ENCODE data around the gene MT1A.

The MT1A gene

DNA sequence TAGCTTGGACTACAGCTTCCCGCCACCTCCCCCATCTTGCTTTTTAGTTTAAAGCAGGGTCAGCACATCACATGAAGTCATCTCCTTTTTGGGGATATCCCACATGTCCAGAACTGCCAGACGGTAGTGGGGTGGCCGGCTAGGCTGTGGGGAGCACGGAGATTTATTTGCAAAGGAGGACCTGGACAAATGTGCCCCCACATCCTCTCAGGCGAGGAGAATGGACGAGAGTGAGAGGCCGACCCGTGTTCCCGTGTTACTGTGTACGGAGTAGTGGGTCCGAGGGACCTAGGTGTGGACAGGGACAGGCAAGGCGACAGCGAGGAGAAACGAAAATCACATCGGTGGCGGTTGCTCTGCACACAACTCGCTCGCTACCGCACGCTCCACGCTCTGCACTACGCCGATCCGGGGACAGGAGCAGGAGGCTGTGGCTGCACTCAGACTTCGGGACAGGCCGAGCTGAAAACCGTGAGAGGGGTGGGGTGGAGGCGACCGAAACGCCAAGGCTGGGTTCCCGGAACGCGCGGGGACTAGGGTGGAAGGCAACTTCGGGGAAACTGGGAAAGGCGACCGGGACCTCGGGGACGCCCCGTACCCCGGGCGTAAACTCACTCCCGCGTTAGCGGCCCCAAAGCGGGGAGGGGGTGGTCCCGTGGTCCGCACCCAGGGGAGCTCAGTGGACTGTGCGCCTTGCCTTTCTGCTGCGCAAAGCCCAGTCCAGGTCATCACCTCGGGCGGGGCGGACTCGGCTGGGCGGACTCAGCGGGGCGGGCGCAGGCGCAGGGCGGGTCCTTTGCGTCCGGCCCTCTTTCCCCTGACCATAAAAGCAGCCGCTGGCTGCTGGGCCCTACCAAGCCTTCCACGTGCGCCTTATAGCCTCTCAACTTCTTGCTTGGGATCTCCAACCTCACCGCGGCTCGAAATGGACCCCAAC lies at the start of gene MT1A:
MT1A (plus strand) TSS at position 853 of the 937 bp plus-strand sequence; CDS start at position 926, 73 bp downstream.
- DNase-seq: no peak

DNA sequence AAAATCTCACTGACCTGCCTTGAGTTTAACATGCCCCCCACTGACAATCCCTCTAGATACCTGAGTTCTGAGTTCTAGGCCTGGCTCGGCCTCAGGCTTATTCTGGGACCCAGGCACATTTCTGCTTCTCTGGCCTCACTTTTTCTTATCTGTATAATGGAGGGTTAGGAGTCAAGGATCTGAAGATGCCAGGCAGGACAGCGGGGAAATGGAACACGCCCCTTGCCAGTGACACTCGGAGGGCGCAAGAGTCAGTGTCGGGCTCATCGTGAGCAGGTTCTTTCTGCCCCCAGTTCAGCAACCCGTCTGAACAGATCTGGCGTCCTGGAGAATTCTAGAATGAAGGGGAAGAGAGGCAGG lies 49.7 kb upstream of the MT1A start:
- DNase-seq: no peak

DNA sequence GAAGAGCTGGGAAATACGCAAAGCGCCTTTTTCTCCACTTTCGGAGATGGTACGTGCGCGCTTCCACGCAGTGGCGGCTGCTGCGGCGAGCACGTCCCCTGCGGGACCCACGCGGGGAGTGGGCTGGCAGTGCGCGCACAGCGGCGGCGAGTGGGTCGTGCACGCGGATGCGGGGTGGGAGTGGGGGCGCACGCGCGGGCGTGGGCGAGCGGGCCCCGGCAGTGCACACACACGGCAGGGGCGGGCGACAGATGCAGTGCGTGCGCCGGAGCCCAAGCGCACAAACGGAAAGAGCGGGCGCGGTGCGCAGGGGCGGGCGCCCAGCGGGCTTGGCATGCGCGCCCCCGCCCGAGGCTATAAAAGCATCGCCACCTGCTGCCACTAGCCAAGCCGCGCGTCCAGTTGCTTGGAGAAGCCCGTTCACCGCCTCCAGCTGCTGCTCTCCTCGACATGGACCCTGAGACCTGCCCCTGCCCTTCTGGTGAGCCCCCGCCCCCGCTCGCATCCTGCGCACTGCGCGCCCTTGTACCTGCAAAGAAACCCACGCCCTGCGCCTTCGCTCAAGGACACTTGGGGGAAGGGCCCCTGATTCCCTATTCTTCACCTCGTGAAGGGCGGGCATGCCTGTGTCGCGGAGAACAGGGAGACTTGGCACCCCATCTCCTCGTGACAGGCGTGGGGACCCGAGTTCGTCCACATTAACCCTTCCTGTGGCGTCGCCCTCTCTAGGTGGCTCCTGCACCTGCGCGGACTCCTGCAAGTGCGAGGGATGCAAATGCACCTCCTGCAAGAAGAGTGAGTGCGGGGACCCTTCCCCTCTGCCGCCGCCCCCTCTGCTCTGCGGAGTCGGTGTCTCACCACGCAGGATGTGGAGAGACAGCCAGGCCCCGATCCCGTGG lies 49.1 kb upstream of the MT1A start, which contains the start of gene MT3:
MT3 (plus strand) TSS at position 388 of the 899 bp plus-strand sequence; CDS start at position 451, 63 bp downstream.
- DNase-seq: peak; percentile 21

DNA sequence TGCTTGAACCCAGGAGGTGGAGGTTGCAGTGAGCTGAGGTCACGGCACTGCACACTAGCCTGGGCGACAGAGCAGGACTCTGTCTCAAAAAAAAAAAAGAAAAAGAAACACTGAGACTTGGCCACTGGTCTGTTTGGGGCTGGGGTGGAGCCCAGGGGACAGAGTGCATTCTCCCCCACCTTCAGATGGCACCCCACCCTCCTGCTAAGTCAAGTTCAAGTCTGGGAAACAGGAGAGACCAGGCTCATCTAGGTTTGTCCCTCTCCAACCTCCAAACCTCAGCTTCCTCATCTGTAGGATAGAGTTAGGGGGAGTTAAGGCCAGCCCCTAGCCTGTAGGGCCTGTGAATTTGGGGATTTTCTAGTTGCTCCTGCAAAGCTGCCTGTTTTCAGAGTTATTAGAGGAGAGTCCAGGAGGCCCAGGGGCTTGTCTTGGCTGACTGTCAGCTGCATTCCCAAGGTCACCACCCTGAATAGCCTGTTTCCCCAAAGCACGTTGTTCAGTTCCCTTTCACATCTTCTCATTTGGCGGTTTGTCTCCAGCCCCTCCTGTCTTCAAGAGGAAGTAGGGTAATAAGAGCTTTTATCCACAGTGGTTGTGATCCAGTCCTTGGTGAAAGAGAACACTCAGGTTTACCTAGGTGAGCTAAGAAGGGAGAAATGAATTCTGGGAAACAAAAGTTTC lies 46.9 kb upstream of the MT1A start:
- no peak for DNase-seq

DNA sequence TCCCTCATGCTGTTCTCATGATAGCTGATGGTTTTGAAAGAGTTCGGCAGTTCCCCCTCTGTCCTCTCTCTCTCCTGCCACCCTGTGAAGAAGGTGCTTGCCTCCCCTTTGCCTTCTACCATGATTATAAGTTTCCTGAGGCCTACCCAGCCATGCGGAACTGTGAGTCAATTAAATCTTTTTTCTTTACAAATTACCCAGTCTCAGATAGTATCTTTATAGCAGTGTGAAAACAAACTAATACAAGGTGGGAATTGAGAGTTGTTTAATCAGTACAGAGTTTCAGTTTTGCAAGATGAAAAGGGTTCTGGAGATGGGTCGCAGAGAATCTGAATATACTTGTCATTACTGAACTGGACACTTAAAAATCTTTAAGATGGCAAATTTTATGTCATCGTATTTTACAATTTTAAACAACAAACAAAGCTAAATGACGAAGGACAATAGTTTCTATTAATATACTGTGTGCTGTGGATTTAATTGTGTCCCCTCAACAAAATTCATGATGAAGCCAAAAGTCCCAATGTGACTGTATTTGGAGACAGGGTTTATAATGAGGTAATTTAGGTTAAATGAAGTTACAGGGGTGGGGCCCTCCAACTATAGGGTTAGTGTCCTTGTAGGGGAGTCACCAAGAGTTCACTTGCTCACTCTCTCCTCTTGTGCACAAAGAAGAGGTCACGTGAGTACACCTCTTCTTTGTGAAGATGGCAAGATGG lies 44.7 kb upstream of the MT1A start:
- no peak for DNase-seq

DNA sequence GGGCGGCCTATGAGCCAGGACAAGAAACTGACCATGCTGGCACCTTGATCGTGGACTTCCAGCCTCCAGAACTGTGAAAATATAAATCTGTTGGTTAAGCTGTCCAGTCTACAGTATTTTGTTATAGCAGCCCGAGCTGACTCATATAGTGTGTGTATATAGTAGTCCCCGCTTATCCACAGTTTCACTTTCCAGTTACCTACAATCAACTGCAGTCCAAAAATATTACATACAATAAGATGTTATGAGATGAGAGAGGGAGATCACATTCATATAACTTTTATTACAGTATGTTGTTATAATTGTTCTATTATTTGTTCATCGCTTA lies 44.2 kb upstream of the MT1A start:
- DNase-seq: no peak

DNA sequence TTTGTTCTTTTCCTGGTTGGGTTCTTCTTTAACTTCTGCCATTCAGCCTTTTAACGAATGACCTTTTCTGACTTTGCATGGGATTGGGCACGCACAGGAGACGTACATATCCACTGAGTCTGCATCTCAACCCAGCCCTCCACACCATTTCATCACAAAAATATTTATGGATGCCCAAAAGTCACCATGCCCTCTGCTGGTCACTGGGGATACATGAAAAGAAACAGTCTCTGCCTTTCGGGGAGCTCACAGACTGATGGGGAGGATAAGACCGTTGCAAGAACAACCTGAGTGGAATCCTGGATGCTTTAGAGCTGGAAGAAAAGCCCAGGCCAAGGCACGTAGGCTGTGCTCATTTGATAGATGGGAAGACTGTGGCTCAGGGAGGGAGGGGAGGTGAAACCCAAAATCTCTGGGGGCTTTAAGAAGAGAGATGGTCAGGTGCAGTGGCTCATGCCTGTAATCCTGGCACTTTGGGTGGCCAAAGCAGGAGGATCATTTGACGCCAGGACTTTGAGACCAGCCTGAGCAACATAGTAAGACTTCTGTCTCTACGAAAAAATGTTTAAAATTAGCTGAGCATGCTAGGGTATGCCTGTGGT lies 38.0 kb upstream of the MT1A start:
- DNase-seq: no peak

DNA sequence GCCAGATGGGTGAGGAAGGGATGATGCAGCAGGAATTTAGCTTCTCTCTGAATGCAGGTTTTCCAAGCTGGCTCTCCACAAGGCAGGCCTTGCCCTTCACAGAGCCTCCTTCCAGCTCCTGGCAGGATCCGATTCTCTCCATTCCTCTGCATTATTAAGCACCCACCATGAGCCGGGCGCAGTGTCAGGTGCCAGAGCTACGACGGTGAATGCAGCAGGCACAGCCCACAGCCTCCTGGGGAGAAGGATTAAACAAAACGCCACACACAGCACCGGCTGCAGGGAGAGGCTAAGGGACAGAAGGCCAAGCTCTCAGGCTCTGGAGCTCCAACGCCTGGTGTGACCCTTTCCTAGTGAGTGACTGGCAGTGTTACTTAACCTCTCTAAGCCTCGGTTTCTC lies 37.1 kb upstream of the MT1A start:
- no peak for DNase-seq

DNA sequence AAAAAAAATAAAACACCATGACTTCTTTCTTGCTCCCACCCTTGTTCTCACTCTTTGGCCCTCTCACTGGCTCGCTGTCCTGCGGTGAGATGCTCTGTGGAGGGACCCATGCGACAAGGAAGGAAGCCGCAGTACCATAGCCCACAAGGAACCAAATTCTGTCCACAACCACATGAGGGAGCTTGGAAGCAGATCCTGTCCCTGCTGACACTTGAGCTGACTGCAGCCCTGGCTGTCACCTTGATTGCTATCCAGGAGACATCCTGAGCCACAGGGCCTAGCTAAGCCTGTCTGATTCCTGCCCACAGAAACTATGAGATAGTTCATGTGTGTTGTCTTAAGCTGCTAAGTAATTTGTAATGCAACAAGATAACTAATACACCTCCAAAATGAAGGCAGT lies 34.9 kb upstream of the MT1A start:
- DNase-seq: no peak

DNA sequence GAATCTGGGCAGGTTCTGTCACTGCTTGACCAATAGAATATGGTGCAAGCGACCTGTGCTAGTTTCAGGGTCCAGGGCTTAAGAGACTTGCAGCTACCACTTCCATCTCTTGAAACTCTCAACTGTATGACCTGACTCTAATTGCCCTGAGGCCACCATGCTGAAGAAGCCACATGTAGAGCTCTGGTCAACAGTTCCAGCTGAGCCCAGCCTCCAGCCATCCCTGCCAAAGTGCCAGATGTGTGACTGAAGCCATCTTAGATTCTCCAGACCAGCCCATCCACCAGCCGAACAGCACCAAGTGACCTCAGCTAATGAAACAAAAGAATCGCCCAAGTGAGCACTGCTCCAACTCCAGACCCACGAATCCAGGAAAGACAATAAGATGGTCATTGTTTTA lies 33.5 kb upstream of the MT1A start:
- DNase-seq: no peak

DNA sequence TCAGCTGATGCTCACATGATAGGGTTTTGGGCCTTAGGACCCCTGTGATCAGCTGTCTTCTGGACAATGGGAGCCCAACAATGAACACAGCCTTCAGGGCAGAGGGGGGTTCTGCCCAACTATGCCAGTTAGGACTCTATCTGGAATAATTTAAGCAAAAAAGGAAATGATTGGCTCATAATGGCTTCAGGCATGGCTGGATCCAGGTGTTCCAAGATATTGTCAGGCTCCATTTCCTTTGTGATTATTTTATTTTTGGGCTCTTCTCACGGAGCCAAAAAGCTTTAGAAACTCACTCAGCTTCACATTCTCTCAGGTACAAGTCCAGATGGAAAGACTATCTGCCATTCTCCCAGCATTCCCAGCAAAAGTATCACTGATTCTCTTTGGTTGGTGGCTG lies 33.0 kb upstream of the MT1A start:
- no peak for DNase-seq

DNA sequence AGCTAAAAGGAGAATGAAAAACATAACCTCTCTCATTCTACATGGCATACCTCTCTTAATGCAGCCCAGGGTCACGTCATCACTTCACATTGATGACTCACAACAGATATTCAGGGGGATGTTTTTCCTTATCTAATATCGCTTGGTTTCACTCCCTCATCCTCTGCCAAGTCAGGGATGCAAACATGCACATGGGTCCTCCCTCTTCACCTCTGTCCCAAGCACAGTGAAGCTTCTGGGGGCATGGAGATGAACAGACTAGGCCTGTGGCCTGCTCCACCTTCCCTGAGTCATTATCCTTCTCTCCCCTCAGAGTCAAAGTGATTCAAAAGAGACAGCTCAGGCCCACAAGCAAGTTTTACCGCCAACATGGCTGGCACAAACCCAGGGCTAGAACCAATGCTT lies 32.4 kb upstream of the MT1A start:
- DNase-seq: no peak

DNA sequence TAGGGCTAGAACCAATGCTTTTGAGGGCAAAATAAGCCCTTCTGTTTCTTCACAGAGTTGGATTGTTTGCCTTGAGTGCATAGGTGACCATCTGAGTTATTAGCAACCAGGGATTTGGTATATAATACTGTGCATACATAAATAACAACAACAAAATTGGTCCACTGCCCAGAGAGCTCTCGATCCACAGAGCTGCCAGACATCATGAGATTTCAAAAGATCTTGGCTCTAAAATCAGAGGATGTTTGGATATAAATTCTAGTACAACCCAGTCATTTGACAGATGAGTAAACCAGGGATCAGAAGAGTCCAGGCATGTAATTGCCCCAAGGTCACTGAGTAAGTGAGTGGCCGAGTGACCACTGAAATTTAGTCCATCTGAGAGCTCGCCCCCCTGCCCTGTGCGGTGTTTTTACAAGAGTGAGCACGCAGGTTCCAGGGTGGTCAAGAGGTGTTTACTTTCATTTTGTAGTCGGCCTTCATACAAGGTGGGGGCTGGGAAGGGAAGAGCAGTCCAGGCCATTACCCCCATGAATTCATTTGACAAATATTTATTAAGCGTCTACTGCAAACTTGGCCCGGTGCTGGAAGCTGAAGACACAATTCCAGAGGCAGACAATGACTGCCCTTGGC lies 31.9 kb upstream of the MT1A start:
- no peak for DNase-seq

DNA sequence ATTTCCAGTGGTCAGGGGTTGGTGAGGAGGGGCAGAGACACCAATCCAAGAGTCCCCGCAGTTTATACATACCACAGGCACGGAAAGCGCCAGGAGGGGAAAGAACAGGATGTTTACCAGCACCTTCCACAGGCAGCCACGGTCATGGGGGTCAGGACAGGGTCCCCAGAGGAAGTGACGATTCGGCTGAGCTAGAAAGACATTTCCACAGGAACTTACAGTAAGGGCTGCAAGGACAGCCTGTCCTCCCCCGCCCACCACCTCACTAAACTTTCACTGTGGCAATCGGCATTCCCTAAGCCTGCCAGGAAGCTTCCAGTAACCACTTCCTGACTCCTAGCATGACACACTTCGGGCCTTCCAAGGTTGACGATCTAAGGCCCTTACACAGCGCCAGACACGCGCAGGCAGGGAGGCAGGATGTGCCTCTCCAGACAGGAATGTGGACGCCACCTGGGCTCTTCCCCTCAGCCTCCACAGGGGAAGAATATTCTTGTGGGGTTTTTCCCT lies 31.3 kb upstream of the MT1A start:
- no peak for DNase-seq

DNA sequence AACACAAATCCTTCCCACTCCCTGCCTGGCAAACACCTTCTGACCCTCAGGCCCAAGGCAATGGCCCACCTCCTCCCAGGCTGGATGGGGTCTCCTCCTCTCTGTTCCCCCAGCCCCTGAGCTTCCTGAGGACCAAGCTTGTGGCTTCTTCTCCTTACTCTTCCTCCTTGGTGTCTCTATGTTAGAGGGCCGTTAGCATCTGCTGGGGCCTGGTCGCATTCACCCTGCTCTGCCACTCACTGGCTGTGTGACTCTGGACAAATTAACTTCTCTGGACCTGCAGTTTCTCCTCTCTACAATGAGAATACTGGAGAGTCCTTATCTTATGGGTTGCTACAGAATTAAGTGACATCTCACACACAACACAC lies 30.8 kb upstream of the MT1A start:
- DNase-seq: no peak

DNA sequence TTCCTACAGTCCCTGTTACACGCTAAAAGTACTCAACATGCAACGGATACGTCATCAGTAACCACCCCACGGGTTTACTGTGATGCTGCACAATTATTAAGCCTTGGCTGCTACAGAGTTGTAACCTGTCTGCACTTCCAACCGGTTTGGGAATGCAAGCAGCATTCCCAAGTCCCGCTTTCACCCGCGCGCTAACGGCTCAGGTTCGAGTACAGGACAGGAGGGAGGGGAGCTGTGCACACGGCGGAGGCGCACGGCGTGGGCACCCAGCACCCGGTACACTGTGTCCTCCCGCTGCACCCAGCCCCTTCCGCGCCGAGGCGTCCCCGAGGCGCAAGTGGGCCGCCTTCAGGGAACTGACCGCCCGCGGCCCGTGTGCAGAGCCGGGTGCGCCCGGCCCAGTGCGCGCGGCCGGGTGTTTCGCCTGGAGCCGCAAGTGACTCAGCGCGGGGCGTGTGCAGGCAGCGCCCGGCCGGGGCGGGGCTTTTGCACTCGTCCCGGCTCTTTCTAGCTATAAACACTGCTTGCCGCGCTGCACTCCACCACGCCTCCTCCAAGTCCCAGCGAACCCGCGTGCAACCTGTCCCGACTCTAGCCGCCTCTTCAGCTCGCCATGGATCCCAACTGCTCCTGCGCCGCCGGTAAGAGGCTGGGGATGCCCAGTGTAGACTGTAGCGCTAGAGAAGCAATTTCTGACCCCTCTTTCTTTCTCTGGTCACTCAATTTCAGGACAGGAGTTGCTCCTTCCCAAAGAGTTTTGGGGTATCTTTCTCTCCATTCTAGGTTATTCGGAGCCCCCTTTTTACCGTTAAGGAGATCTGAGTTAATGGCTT lies 30.2 kb upstream of the MT1A start, which contains the start of gene MT2A:
MT2A (plus strand) TSS at position 542 of the 833 bp plus-strand sequence; CDS start at position 614, 72 bp downstream.
- DNase-seq: peak; percentile 40

DNA sequence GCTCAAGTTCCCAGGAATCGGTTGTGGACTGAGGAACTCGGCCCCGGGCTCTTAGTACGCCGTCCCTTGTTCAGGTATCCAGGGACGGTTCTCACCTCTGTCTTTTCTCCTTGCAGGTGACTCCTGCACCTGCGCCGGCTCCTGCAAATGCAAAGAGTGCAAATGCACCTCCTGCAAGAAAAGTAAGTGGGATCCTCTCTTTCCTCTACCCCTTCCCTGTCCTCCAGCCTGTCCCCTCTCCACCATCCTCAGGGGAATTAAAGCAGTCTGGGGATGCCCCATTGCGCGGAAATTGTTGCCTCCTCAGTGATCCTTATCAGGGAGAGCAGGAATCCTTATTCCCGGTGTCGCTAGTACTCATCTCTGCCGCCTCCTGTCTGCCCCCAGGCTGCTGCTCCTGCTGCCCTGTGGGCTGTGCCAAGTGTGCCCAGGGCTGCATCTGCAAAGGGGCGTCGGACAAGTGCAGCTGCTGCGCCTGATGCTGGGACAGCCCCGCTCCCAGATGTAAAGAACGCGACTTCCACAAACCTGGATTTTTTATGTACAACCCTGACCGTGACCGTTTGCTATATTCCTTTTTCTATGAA lies 29.5 kb upstream of the MT1A start:
- DNase-seq: no peak

DNA sequence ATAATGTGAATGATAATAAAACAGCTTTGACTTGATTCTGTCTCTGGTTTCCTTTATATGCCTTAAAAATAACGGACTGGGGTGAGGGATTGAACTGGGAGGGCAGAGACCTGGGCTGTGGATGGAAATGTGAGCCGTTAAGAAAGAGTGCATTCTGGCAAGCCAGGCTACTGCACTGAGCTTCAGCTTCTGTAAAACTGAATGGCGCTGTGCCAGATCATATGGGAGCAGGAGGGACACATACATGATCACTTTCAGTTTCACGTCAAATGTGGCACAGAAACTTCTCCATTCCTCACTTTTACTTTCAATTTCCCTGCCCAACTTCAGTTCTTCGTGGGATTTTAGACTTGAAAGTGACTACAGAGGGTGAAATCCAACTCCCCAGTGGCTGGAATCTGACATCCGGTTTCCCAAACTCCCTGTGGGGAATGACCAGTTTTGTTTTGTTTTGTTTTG lies 29.0 kb upstream of the MT1A start:
- no peak for DNase-seq

DNA sequence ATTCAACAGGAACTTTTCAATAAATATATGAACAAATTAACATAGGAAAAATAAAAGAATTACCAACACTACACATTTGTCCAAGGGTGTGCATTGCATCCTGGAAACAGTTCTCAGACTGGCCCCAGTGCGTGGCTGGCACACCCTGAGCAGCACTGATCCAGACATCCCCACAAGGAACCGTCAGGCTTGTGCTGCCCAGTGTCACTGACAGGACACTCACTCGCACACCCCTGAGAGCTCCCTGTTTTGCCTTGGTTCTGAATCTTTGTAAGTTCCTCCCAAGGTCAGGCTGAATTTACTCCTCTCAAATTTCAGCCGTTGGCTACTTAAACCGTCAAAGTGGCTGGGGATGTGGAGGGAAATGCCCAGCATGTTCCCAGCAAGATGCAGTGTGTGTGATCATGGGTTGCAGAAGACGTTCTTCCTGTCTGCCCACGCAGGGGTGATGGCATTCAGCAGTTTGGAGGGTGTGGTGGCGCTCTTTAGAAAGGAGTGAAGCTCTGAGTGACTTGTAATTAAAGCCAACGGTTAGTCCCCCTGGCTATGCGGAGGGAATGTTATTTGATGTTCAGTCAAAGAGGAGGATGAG lies 28.4 kb upstream of the MT1A start:
- DNase-seq: no peak

Measured in NCI-H1417 treated with DMSO at 0.1 percent for 48 hours (cell line).